Heart left ventricle (tissue), 13 donors: ENCODE data around the gene KDM2A.

Experiments used
- CTCF ChIP-seq, 12 donors: fragments of 200-600 bp; sonication (generic) in 4 of 12; IDR thresholded peaks; one replicate each; pipeline versions ENCODE4 v1.5.0 to v1.8.0; 2018 to 2022; ENCODE audit warnings: antibody characterized with exemption in 12 of 12, mild to moderate bottlenecking in 5 of 12
- POLR2A ChIP-seq, 2 donors: fragments of 450-650 bp; IDR thresholded peaks; one replicate each; pipeline ENCODE4 v1.6.1; 2017; ENCODE audit warnings: antibody characterized with exemption in 2 of 2, mild to moderate bottlenecking in 2 of 2, moderate library complexity in 2 of 2
- donor health status: ischemic (EF 13 %, LVEDD 7.1; RV severe dilation, severe dysfunction).
- donor health status: DM: no; HTN: yes; CAD: no.
- donor health status: DM: no; HTN: no; CAD: no.
- donor health status: ischemic (EF 25% LVEDD 6.9; RV normal size, moderate dysfunction).
- donor health status: ischemic (EF 25% LVEDD 5.7; RV mildly dilated, moderate dysfunction).
- donor health status: ischemic (EF 35%, LVEDD 5.7; RV mildly dilated, moderate dysfunction).
- donor health status: nonischemic (EF 11% LVEDD 7.7; RV severe dilation, severe dysfunction).
- donor health status: DM: yes; HTN: yes; CAD: no.
- donor health status: PGD.
- donor health status: ischemic (EF 29% LVEDD 5.4; RV normal size, mild dysfunction).
- donor health status: nonischemic (EF 23%, LVEDD 6.1; RV moderate dilation, normal function).

- TF ChIP-seq POLR2A (IDR thresholded peaks at IDR 0.05) (no peak), CTCF (IDR thresholded peaks at IDR 0.05) (peak; percentile 72 to 89 (median 80))
Observed at GRCh38 chr11:67262731-67263675, 143.9 kb downstream of the KDM2A start.
